Immature natural killer cell (primary cell): ENCODE results near the gene AK5. TPM values are rescaled to one million over a fixed set of nuclear protein-coding genes. Genes with fewer than 3 reads are reported as not detected.
"Not testable (repeated sequence)": the region's sequence is repeated elsewhere in the genome, so short reads cannot be mapped to it uniquely, and the experiment has no call there.

Experiments
- DNase-seq, 3 donors: peaks; one replicate each; pipeline ENCODE4 v3.0.0; 2022; ENCODE audit warnings: mixed read lengths in 1 of 3
- H3K27ac Mint-ChIP-seq, 6 donors: one replicate each; pipeline ENCODE4 v1.8.0; 2020; ENCODE audit warnings: mixed read lengths in 6 of 6, mild to moderate bottlenecking in 5 of 6, inconsistent platforms in 4 of 6, moderate library complexity in 3 of 6
- H3K27me3 Mint-ChIP-seq, 3 donors: one replicate each; pipeline ENCODE4 v1.8.0; 2020 to 2021; ENCODE audit warnings: low read depth in 3 of 3, mild to moderate bottlenecking in 3 of 3, mixed read lengths in 3 of 3, moderate library complexity in 3 of 3, inconsistent platforms in 1 of 3
- H3K36me3 Mint-ChIP-seq, 3 donors: one replicate each; pipeline ENCODE4 v1.8.0; 2020; ENCODE audit warnings: mixed read lengths in 3 of 3, inconsistent platforms in 2 of 3, mild to moderate bottlenecking in 2 of 3
- H3K4me1 Mint-ChIP-seq, 2 donors: one replicate each; pipeline ENCODE4 v1.8.0; 2020; ENCODE audit warnings: inconsistent platforms in 2 of 2, mild to moderate bottlenecking in 2 of 2, mixed read lengths in 2 of 2, moderate library complexity in 1 of 2
- H3K4me3 Mint-ChIP-seq, 5 donors: one replicate each; pipeline ENCODE4 v1.8.0; 2020; ENCODE audit warnings: mild to moderate bottlenecking in 5 of 5, mixed read lengths in 5 of 5, inconsistent platforms in 3 of 5, moderate library complexity in 3 of 5
- H3K9me3 Mint-ChIP-seq, 6 donors: one replicate each; pipeline ENCODE4 v1.8.0; 2020; ENCODE audit warnings: mild to moderate bottlenecking in 6 of 6, mixed read lengths in 6 of 6, inconsistent platforms in 4 of 6, moderate library complexity in 3 of 6
- polyA plus RNA-seq, 3 donors: library from polyadenylated mRNA; unstranded; fragments of 300-500 nt; fragmentation: Illumina TruSeq; gene quantifications; one replicate each; pipeline ENCODE4 v1.2.3, GENCODE V29; 2021

Gene AK5
- polyA plus RNA-seq, 3 donors from 2014 or later = 6.3 to 18.8 (median 13.6) TPM

DNA sequence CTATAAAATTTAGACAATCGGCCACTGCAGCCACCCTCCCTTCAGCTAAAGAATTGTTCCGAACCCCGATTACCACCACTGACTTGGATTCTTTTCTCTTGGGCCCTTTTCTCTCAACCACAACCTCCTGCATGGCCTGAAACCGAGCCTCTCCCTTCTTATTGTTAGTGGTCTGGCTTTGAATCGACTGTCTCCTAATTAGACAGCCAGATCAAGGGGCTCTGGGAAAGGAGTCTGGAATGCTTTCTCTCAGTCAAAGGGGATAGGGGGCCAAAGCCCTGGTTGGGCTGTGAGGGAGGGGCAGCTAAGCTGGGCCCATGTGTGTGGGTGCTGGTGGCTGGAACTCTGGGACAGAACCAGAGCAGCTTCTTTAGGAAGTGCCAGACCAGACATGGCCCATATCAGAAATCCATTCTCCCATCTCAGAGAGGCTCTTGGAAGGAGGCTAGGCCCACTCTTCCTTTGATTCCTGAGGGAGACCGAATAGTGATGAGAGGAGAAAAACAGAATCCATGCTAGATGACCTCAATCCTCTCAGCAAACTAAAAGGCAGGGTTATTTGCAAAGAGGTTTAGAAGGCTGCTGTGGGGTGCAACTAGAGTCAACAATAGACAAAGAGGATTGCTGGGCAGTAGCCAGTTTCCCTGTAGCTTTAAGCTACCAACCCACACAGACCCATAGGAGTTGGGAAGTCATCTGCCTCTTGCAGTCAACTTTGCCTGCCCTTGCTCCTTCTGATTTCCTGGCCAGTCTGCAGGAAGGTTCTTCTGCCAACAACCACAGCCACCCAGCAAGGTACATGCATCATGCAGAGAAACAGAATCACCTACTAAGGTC, 117.6 kb downstream of the AK5 start:
- H3K36me3 Mint-ChIP-seq = peaks cover 0 to under 1% (median under 1%) of the 10 kb centered on the region in 3 donors
- peaks cover 0 to 2% (median 0%) of the 10 kb centered on the region in 3 donors for H3K27me3 Mint-ChIP-seq
- H3K4me3 Mint-ChIP-seq = no peak overlapping the region
- H3K9me3 Mint-ChIP-seq = no peaks in the 10 kb centered on the region
- H3K4me1 Mint-ChIP-seq = no peaks in the 10 kb centered on the region
- H3K27ac Mint-ChIP-seq = no peak overlapping the region
- DNase-seq = no peak

DNA sequence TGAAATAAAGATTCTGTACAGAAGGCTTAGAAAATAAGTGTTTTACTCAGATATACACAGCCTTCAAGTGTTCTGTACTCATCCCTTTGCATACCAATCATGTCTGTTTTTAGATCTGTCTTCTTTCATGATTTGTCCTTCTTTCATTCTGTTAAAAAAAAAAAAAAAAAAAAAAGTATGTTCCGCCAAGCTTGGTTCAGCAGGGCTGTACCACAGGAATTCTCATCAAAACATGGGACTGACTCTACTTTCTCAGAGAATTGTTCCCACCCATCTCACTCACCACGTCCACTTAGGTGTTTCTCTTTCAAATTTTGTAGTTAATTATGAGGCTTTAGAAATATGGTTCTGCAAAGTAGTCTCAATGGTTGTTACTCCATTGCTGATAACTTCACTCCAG, 119.0 kb downstream of the AK5 start:
- Mint-ChIP-seq H3K9me3 (no peaks in the 10 kb centered on the region), H3K36me3 (peaks cover 0 to 3% (median 0%) of the 10 kb centered on the region in 3 donors), H3K4me3 (no peak overlapping the region), H3K27me3 (peaks cover 0 to 2% (median 0%) of the 10 kb centered on the region in 3 donors), H3K4me1 (no peaks in the 10 kb centered on the region), H3K27ac (no peak overlapping the region)
- no peak for DNase-seq

- no peak overlapping the region for H3K27ac Mint-ChIP-seq
- peaks cover 0 to 3% (median 0%) of the 10 kb centered on the region in 3 donors for H3K36me3 Mint-ChIP-seq
- H3K4me1 Mint-ChIP-seq = no peaks in the 10 kb centered on the region
- no peak for DNase-seq
- peaks cover 0 to 2% (median 0%) of the 10 kb centered on the region in 3 donors for H3K27me3 Mint-ChIP-seq
- H3K4me3 Mint-ChIP-seq = no peak overlapping the region
- H3K9me3 Mint-ChIP-seq = no peaks in the 10 kb centered on the region
Observed at GRCh38 chr1:77401384-77401783, 119.6 kb downstream of the AK5 start.

DNA sequence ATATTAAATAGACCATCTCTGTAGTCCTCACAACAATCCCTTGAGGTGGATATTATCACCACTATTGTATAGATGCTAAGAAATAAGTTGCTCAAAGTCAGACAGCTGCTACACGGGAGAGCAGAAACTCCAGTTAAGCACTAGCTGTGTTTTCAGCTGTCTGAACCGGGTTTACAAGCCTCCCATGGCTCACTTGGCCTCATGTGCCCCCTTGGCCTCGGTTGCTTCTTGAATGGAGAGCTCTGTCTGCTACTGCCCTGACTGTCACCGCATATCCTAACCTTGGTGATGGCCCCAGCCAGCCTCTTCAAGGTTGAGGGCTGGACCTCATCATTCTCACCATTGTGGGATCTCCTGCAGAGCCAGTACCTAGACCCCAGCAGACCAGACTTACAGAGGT, 123.4 kb downstream of the AK5 start:
- Mint-ChIP-seq H3K27ac (peak overlapping the region in 1 of 6 donors; percentile 22), H3K4me1 (no peaks in the 10 kb centered on the region), H3K4me3 (no peak overlapping the region), H3K36me3 (peaks cover 3 to 7% (median 6%) of the 10 kb centered on the region in 3 donors), H3K9me3 (peaks cover 0 to 5% (median 3%) of the 10 kb centered on the region in 6 donors), H3K27me3 (peaks cover 2 to 7% (median 3%) of the 10 kb centered on the region in 3 donors)
- DNase-seq = no peak

- Mint-ChIP-seq H3K27ac (no peak overlapping the region), H3K9me3 (peaks cover 0 to 5% (median 4%) of the 10 kb centered on the region in 6 donors), H3K27me3 (peaks cover 2 to 12% (median 3%) of the 10 kb centered on the region in 3 donors), H3K4me3 (no peak overlapping the region), H3K4me1 (no peaks in the 10 kb centered on the region), H3K36me3 (peaks cover 3 to 12% (median 6%) of the 10 kb centered on the region in 3 donors)
- no peak for DNase-seq
Observed at GRCh38 chr1:77406661-77407060, 124.8 kb downstream of the AK5 start.

DNA sequence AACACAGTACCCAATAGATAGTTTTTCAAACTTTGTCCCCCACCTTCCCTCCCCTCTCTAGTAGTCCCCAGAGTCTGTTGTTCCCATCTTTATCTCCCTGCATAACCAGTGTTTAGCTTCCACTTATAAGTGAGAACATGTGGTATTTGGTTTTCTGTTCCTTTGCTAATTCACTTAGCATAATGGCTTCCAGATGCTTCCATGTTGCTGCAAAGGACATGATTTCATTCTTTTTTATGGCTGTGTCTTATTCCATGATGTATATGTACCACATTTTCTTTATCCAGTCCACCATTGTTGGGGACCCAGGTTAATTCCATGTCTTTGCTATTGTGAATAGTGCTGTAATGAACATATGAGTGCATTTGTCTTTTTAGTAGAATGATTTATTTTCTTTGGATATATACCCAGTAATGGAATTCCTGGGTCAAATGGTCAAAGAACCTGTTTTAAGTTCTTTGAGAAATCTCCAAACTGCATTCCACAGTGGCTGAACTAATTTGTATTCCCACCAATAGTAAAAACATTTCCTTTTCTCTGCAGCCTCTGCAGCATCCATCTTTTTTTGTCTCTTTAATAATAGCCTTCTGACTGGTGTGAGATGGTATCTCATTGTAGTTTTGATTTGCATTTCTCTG, 126.0 kb downstream of the AK5 start:
- peaks cover 0 to 5% (median 4%) of the 10 kb centered on the region in 6 donors for H3K9me3 Mint-ChIP-seq
- H3K27ac Mint-ChIP-seq = no peak overlapping the region
- DNase-seq = no peak
- peaks cover 7 to 8% of the 10 kb centered on the region in 2 donors for H3K4me1 Mint-ChIP-seq
- H3K27me3 Mint-ChIP-seq = peaks cover 2 to 15% (median 6%) of the 10 kb centered on the region in 3 donors
- no peak overlapping the region for H3K4me3 Mint-ChIP-seq
- H3K36me3 Mint-ChIP-seq = peaks cover 3 to 22% (median 9%) of the 10 kb centered on the region in 3 donors

- DNase-seq, H3K27ac Mint-ChIP-seq, H3K4me3 Mint-ChIP-seq, H3K9me3 Mint-ChIP-seq: not testable (repeated sequence)
- peaks cover 3 to 29% (median 9%) of the 10 kb centered on the region in 3 donors for H3K36me3 Mint-ChIP-seq
- peaks cover 3 to 17% (median 11%) of the 10 kb centered on the region in 3 donors for H3K27me3 Mint-ChIP-seq
- peaks cover 17 to 19% of the 10 kb centered on the region in 2 donors for H3K4me1 Mint-ChIP-seq
Observed at GRCh38 chr1:77408933-77409332, 127.1 kb downstream of the AK5 start.

- Mint-ChIP-seq H3K4me1 (peaks cover 21 to 26% of the 10 kb centered on the region in 2 donors), H3K27ac (no peak overlapping the region), H3K36me3 (peaks cover 0 to 33% (median 9%) of the 10 kb centered on the region in 3 donors), H3K4me3 (peak overlapping the region in 2 of 5 donors; percentile 10 to 72), H3K9me3 (peaks cover 0 to 5% (median 4%) of the 10 kb centered on the region in 6 donors), H3K27me3 (peaks cover 5 to 25% (median 11%) of the 10 kb centered on the region in 3 donors)
- DNase-seq = no peak
Observed at GRCh38 chr1:77412069-77412819, 130.4 kb downstream of the AK5 start.

GRCh38 chr1:77412820-77413530, 131.2 kb downstream of the AK5 start:
- Mint-ChIP-seq H3K27me3 (peaks cover 5 to 25% (median 12%) of the 10 kb centered on the region in 3 donors), H3K4me3 (peak overlapping the region; percentile 49 to 83 (median 72)), H3K27ac (peak overlapping the region in 1 of 6 donors; percentile 67), H3K36me3 (peaks cover 0 to 37% (median 9%) of the 10 kb centered on the region in 3 donors), H3K4me1 (peaks cover 21 to 26% of the 10 kb centered on the region in 2 donors), H3K9me3 (peaks cover 0 to 5% (median 4%) of the 10 kb centered on the region in 6 donors)
- DNase-seq = no peak

DNA sequence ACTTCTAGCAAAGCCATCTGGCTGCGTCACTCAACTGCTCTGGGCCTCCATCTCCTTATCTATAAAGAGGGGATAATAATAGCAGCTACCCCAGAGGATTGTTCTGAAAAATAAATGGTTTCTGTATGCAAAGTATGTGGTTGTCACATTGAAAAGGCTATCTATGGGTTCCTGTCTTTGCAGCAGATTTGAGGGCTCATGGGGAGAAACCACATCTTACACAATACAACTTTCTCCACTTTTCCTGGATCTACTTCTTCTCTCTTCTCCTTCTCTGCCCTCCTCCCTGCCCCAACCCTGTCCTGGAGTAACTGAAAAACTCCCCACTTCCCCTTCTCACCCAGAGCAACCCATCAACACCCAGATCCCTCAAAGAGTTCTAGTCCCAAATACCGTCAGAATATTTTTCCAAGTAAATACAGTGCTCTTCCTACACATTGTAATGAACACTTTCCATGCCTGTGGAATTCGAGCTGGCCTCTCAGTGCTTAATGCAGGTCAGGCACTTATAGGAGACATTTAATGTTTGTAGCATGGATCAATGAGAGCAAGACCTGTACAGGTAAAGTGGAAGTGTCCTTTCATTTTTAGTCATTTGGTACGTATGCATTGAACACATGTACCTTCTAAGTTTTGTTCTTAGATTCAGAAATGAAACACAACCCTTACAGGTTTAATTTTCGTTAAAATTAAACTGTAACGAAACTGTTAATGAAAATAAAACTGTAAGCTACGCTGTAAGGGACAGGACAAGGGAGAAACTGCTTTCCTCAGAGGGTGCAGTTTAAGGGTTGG, 131.9 kb downstream of the AK5 start:
- H3K27me3 Mint-ChIP-seq = peaks cover 5 to 25% (median 13%) of the 10 kb centered on the region in 3 donors
- H3K9me3 Mint-ChIP-seq = peaks cover 0 to 5% (median 3%) of the 10 kb centered on the region in 6 donors
- peak overlapping the region in 1 of 6 donors; percentile 2 for H3K27ac Mint-ChIP-seq
- peak; percentile 18 to 28 (median 23) for DNase-seq
- H3K4me3 Mint-ChIP-seq = peak overlapping the region; percentile 49 to 83 (median 72)
- peaks cover 21 to 26% of the 10 kb centered on the region in 2 donors for H3K4me1 Mint-ChIP-seq
- H3K36me3 Mint-ChIP-seq = peaks cover 0 to 39% (median 8%) of the 10 kb centered on the region in 3 donors

GRCh38 chr1:77415579-77415978, 133.8 kb downstream of the AK5 start:
- Mint-ChIP-seq H3K4me1 (peaks cover 33 to 43% of the 10 kb centered on the region in 2 donors), H3K4me3 (no peak overlapping the region), H3K9me3 (peaks cover 0 to 2% (median 0%) of the 10 kb centered on the region in 6 donors), H3K36me3 (peaks cover 0 to 37% (median 8%) of the 10 kb centered on the region in 3 donors), H3K27ac (no peak overlapping the region), H3K27me3 (peaks cover 5 to 21% (median 11%) of the 10 kb centered on the region in 3 donors)
- no peak for DNase-seq
